ENCODE data around the gene IMPA2. TPM values are rescaled to one million over a fixed set of nuclear protein-coding genes. Genes with fewer than 3 reads are reported as not detected.

IMPA2 gene
- total RNA-seq, 1 experiment from 2014 or later = 22.4 TPM

- Histone ChIP-seq H3K36me3 (ENCODE audit: insufficient read depth, low read length, poor library complexity, severe bottlenecking) (peaks cover 4% of the 10 kb centered on the region), H3K27me3 (replicated peaks; ENCODE audit: insufficient read depth, low read depth, low read length, poor library complexity) (no peaks in the 10 kb centered on the region), H3K4me3 (ENCODE audit: low read depth, low read length, poor library complexity, severe bottlenecking) (no peak overlapping the region), H3K4me1 (ENCODE audit: insufficient read depth, low read length, poor library complexity, severe bottlenecking) (no peaks in the 10 kb centered on the region), H3K27ac (ENCODE audit: low read depth, low read length, poor library complexity, severe bottlenecking) (no peak overlapping the region), H3K9me3 (ENCODE audit: low read depth, low read length, poor library complexity, severe bottlenecking) (no peaks in the 10 kb centered on the region)
- POLR2A ChIA-PET (ENCODE audit: low non-redundant PET) = no interaction called here
- no TSS peak for BruUV-seq (replicated peaks)
- CTCF ChIA-PET = no interaction called here
- DNase-seq (ENCODE audit: low spot score) = no peak
- intact Hi-C loops (cut with micrococcal nuclease; ENCODE audit: unreplicated experiment) = loop anchor here (5.0 kb wide), 1 partner anchor 267 kb away; no protein-coding TSS in a partner anchor
- TF ChIP-seq EZH2 (IDR thresholded peaks at IDR 0.05; ENCODE audit: borderline replicate concordance, low read depth, low read length, poor library complexity, severe bottlenecking) = no peak
- no peak for TF ChIP-seq CTCF (conservative IDR thresholded peaks at IDR 0.05; ENCODE audit: low read depth, low read length)
Measured at GRCh38 chr18:11999429-11999828, 18.1 kb downstream of the IMPA2 start.

GRCh38 chr18:12000072-12000659, 18.9 kb downstream of the IMPA2 start:
- no peak for DNase-seq (ENCODE audit: low spot score)
- BruUV-seq (replicated peaks) = no TSS peak
- intact Hi-C loops (cut with micrococcal nuclease; ENCODE audit: unreplicated experiment) = no loop called here
- no peak overlapping the region for H3K4me3 ChIP-seq (ENCODE audit: low read depth, low read length, poor library complexity, severe bottlenecking)
- H3K27ac ChIP-seq (ENCODE audit: low read depth, low read length, poor library complexity, severe bottlenecking) = no peak overlapping the region
- no peaks in the 10 kb centered on the region for H3K4me1 ChIP-seq (ENCODE audit: insufficient read depth, low read length, poor library complexity, severe bottlenecking)
- no peak for TF ChIP-seq CTCF (conservative IDR thresholded peaks at IDR 0.05; ENCODE audit: low read depth, low read length)
- TF ChIP-seq EZH2 (IDR thresholded peaks at IDR 0.05; ENCODE audit: borderline replicate concordance, low read depth, low read length, poor library complexity, severe bottlenecking) = no peak
- H3K36me3 ChIP-seq (ENCODE audit: insufficient read depth, low read length, poor library complexity, severe bottlenecking) = peaks cover 4% of the 10 kb centered on the region
- CTCF ChIA-PET = interaction anchor here (0.6 kb wide), 1 partner anchor 59 kb away, joined by 3 read pairs; no protein-coding TSS in a partner anchor
- H3K27me3 ChIP-seq (replicated peaks; ENCODE audit: insufficient read depth, low read depth, low read length, poor library complexity) = no peaks in the 10 kb centered on the region
- no peaks in the 10 kb centered on the region for H3K9me3 ChIP-seq (ENCODE audit: low read depth, low read length, poor library complexity, severe bottlenecking)
- POLR2A ChIA-PET (ENCODE audit: low non-redundant PET) = no interaction called here

GRCh38 chr18:12001421-12001820, 20.1 kb downstream of the IMPA2 start:
- BruUV-seq (replicated peaks) = no TSS peak
- POLR2A ChIA-PET (ENCODE audit: low non-redundant PET) = no interaction called here
- Histone ChIP-seq H3K9me3 (ENCODE audit: low read depth, low read length, poor library complexity, severe bottlenecking) (no peaks in the 10 kb centered on the region), H3K27ac (ENCODE audit: low read depth, low read length, poor library complexity, severe bottlenecking) (no peak overlapping the region), H3K4me1 (ENCODE audit: insufficient read depth, low read length, poor library complexity, severe bottlenecking) (no peaks in the 10 kb centered on the region), H3K27me3 (replicated peaks; ENCODE audit: insufficient read depth, low read depth, low read length, poor library complexity) (no peaks in the 10 kb centered on the region), H3K4me3 (ENCODE audit: low read depth, low read length, poor library complexity, severe bottlenecking) (no peak overlapping the region), H3K36me3 (ENCODE audit: insufficient read depth, low read length, poor library complexity, severe bottlenecking) (peaks cover 4% of the 10 kb centered on the region)
- TF ChIP-seq EZH2 (IDR thresholded peaks at IDR 0.05; ENCODE audit: borderline replicate concordance, low read depth, low read length, poor library complexity, severe bottlenecking) (no peak), CTCF (conservative IDR thresholded peaks at IDR 0.05; ENCODE audit: low read depth, low read length) (no peak)
- no peak for DNase-seq (ENCODE audit: low spot score)
- CTCF ChIA-PET = no interaction called here
- intact Hi-C loops (cut with micrococcal nuclease; ENCODE audit: unreplicated experiment) = no loop called here

All from A673 (cell line).